Mucosa of rectum (tissue), 2 donors: Measurements from ENCODE around the gene FNIP2.

Experiments
- H3K27ac ChIP-seq, 2 donors: one replicate each; pipeline ENCODE4 v1.7.0; 2013; ENCODE audit warnings: inconsistent platforms in 2 of 2, low read depth in 2 of 2, low read length in 2 of 2
- H3K27me3 ChIP-seq, 2 donors: one replicate each; pipeline ENCODE4 v1.7.0; 2013; ENCODE audit warnings: low read length in 2 of 2; ENCODE audit not compliant: control insufficient read depth in 2 of 2, insufficient read depth in 2 of 2
- H3K36me3 ChIP-seq, 2 donors: one replicate each; pipeline ENCODE4 v1.7.0; 2013; ENCODE audit warnings: low read length in 2 of 2; ENCODE audit not compliant: control insufficient read depth in 2 of 2, insufficient read depth in 2 of 2
- H3K4me1 ChIP-seq, 2 donors: one replicate each; pipeline ENCODE4 v1.7.0; 2013; ENCODE audit warnings: low read length in 2 of 2, mild to moderate bottlenecking in 1 of 2; ENCODE audit not compliant: control insufficient read depth in 2 of 2, insufficient read depth in 2 of 2
- H3K4me3 ChIP-seq, 2 donors: one replicate each; pipeline ENCODE4 v1.7.0; 2013; ENCODE audit warnings: low read length in 2 of 2
- H3K9ac ChIP-seq, 2 donors: one replicate each; pipeline ENCODE4 v1.7.0; 2013; ENCODE audit warnings: low read length in 2 of 2, low read depth in 1 of 2, mild to moderate bottlenecking in 1 of 2
- H3K9me3 ChIP-seq, 2 donors: one replicate each; pipeline ENCODE4 v1.7.0; 2013; ENCODE audit warnings: low read length in 2 of 2; ENCODE audit not compliant: control insufficient read depth in 2 of 2
- donor health status: healthy.
- donor health status: Normal muscosa, but diverticular disease.

Gene FNIP2

DNA sequence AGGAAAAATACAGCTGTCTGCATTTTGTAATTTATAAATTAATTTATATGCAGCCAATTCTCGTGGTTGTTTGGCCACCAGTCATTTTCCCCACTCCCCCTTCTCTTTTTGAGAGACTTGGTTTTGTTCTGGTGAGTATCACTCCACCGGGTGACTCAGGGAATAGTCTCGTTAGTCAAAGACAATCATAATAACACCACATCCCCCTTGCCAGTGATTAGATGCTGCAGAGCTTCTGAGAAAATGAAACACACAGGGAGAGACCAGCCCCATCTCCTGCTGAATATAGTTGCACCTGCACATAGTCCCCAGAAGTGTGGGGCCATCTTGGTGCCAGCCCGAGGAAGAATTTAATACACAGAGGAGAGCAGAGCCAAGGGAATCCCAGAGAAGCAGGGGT, 8.0 kb upstream of the FNIP2 start:
- H3K4me1 ChIP-seq = no peaks in the 10 kb centered on the region
- no peak overlapping the region for H3K27ac ChIP-seq
- H3K27me3 ChIP-seq = no peaks in the 10 kb centered on the region
- no peak overlapping the region for H3K9ac ChIP-seq
- H3K9me3 ChIP-seq = no peaks in the 10 kb centered on the region
- H3K36me3 ChIP-seq = no peaks in the 10 kb centered on the region
- H3K4me3 ChIP-seq = no peak overlapping the region

DNA sequence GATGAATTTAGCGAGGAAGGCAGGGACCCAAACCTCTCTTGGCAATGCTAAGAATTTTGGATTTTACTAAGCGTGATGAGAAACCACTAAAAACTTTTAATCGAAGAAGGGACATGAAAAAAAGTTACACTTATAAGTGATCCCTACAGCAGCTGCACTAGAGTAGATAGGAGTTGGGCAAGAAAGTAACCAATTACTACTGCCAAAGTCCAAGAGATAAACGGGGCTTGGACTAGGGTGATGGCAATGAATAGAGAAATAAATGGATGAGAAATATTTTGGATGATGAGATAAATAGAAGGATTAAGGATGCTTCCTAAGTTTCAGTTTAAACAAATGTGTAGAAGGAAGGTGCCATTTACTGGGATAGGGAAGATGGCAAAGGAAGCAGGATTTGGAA, 6.3 kb upstream of the FNIP2 start:
- H3K9ac ChIP-seq = no peak overlapping the region
- no peak overlapping the region for H3K4me3 ChIP-seq
- no peaks in the 10 kb centered on the region for H3K9me3 ChIP-seq
- H3K27ac ChIP-seq = no peak overlapping the region
- H3K27me3 ChIP-seq = no peaks in the 10 kb centered on the region
- peaks cover 0 to 2% of the 10 kb centered on the region in 2 donors for H3K4me1 ChIP-seq
- H3K36me3 ChIP-seq = no peaks in the 10 kb centered on the region

DNA sequence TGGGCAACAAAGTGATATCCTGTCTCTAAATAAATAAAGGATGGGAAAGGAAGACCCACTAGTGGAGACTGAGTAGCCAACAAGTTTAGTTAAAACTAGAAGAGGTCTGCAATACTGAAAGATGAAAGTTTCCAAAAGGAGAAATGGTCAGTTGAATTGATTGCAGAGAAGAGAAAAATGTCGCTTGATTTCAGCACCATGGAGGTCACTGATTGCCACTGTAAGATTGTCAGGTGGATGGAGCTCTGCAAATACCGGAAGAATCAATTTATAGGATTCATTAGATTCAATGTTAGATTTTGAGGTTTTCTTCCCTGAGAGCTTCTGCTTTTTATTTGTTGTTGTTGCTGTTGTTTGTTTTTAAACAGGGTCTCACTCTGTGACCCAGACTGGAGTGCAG, 5.4 kb upstream of the FNIP2 start:
- Histone ChIP-seq H3K9me3 (no peaks in the 10 kb centered on the region), H3K9ac (no peak overlapping the region), H3K27ac (no peak overlapping the region), H3K4me1 (peaks cover 0 to 8% of the 10 kb centered on the region in 2 donors), H3K4me3 (no peak overlapping the region), H3K36me3 (no peaks in the 10 kb centered on the region), H3K27me3 (no peaks in the 10 kb centered on the region)

DNA sequence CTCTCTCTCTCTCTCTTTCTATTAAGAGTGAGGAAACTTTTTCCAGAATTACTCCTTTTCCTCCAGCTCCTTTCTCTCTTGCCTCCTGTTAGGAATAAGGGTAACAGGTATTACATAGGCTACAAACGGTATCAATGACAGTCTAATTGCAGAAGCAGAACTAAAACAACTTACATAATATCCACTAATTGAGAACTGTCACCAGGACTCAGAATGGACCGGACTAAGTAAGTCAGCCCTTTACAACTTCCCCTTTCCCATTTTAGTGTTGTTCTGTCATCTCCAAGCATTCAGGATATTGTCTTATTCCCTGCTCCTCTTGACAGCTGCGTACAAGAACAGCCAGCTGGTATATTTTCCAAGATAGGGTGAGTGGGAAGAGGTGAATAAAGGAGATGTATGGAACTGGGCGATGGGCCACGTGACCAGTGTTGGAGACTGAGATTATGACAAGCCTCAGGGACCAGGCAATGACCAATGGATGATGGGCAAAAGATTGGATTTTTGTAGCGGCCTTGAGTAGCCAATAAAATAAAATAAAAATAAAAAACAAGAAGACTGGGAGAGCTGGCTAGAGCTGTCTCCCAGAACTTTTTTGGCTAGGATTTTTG, 2.3 kb upstream of the FNIP2 start:
- Histone ChIP-seq H3K9ac (no peak overlapping the region), H3K4me3 (no peak overlapping the region), H3K9me3 (no peaks in the 10 kb centered on the region), H3K27ac (no peak overlapping the region), H3K36me3 (no peaks in the 10 kb centered on the region), H3K4me1 (peaks cover 6 to 21% of the 10 kb centered on the region in 2 donors), H3K27me3 (no peaks in the 10 kb centered on the region)

DNA sequence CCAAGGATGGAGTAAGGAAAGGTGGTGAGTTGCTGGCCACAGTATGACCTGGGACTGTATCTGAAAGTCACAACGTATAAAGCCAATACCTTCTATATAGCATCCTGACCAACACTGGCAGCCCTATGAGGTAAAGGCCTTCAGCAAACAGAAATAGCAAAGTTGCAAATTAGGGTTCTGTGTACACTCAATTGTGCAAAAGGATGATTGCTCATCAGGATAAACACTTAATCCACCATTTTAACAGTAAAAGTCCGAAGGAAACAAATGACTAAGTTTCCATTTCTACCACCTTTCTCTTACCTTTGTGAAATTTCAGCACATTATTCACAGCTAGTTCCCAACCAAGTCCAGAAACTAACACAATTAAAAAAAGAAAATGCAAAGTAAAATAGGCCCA, 1.4 kb upstream of the FNIP2 start:
- H3K4me3 ChIP-seq = no peak overlapping the region
- H3K4me1 ChIP-seq = peaks cover 8 to 30% of the 10 kb centered on the region in 2 donors
- H3K9me3 ChIP-seq = no peaks in the 10 kb centered on the region
- no peak overlapping the region for H3K27ac ChIP-seq
- no peaks in the 10 kb centered on the region for H3K27me3 ChIP-seq
- no peaks in the 10 kb centered on the region for H3K36me3 ChIP-seq
- no peak overlapping the region for H3K9ac ChIP-seq

DNA sequence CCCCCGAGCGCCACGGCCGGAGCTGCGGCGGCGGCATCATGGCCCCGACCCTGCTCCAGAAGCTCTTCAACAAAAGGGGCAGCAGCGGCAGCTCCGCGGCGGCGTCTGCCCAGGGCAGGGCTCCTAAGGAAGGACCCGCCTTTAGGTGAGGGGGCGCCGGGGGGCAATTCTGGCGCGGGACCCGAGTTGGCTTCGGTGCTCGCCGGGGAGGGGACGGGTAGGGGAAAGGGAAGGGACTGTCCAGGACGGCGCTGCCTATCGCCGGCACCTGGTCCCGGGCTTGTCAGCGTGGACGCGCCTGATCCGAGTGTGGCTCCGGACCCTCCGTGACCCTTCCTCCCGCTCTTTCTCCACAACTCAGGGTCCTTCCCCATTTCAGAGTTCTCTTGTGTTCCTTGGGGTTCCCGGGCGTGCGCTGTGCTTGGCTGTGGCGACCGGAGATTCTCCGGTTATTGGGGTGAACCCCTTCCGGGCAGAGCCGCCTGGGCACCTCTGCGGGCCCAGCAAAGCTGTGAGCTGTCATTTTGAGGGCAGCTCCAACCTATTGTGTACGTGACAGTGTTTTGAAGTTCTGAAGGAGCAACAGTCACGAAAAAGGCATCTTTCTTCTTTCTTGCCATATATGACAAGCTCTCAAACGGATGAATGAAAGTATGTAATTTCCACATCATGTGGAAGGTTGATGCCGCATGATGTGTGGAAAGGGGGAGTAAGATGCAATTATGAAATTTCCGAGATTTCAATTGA, 522 bp downstream of the FNIP2 start:
- H3K27ac ChIP-seq = peak overlapping the region; percentile 77 to 79
- H3K4me1 ChIP-seq = peaks cover 9 to 37% of the 10 kb centered on the region in 2 donors
- H3K36me3 ChIP-seq = no peaks in the 10 kb centered on the region
- no peaks in the 10 kb centered on the region for H3K9me3 ChIP-seq
- H3K27me3 ChIP-seq = no peaks in the 10 kb centered on the region
- H3K9ac ChIP-seq = peak overlapping the region; percentile 84 to 92
- H3K4me3 ChIP-seq = peak overlapping the region; percentile 91 to 93

DNA sequence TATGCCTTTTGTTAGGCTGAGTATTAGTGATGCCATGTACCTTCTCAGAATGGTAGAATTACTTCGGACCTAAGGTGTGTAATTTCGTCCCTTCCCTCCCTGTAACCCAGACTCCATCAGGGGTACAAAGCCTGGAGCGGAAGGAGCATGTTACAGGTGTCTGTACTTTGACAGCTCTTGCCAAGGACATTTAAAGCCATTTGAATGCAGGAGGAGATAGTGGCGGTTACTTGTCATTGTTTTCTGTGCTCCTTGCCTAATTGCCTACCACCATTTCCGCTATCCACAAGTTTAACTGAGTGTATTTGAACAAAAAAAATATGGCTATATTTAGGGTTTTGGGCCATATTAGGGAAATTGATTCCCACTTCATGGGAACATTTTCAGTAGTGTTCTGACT, 1.8 kb downstream of the FNIP2 start:
- peak overlapping the region; percentile 91 to 93 for H3K4me3 ChIP-seq
- H3K27ac ChIP-seq = no peak overlapping the region
- H3K36me3 ChIP-seq = no peaks in the 10 kb centered on the region

DNA sequence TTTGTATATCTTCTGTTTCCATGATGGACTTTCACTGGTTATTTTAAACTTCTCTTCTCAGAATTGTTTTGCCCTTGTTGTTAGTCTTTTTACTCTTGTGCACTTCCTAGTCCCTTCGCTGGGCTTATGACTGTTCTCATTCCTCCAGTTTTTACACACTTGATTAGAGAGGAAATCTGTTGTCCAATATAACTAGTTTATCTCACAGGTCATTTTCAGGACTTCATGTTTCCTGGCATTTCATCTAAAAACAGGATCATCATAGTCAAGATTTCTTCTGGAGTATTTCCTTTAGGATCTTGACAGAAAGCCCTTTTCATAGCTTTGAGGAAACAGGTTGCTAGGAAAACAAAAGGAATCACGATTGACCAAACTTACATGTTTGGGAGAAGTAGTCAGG, 3.0 kb downstream of the FNIP2 start:
- H3K4me3 ChIP-seq = peak overlapping the region in 1 of 2 donors; percentile 0

More for the DNA sequence above, 1.8 kb downstream of the FNIP2 start:
- peaks cover 20 to 48% of the 10 kb centered on the region in 2 donors for H3K4me1 ChIP-seq
- no peaks in the 10 kb centered on the region for H3K27me3 ChIP-seq
- H3K9ac ChIP-seq = peak overlapping the region in 1 of 2 donors; percentile 33
- no peaks in the 10 kb centered on the region for H3K9me3 ChIP-seq

DNA sequence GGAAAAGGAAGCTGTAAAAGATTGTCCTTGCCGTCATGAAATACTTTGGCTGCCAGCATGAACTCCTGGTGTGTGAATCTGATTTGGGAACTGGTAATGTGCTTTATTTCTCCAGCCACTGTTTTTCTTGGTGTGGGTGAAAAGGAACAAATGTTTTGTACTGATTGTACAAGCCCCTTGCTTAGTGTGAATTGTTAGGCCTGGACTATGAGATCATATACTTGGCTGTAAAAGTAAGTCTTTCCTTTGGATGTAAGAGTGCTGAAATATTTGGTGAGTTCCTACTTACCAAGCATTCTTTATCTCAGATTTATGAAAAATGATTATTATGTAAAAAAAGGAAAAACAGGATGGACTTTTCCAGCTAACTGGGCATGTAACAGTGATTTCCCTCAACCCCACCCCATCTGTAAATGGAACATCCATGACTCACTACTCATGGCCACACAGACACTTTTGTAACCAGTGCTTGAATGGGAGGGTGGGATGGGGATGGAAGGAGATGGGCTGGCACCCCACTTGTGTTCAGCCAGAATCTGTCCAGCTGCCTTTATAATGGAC, 6.3 kb downstream of the FNIP2 start:
- Histone ChIP-seq H3K4me3 (no peak overlapping the region), H3K9ac (no peak overlapping the region), H3K27ac (peak overlapping the region; percentile 50 to 62)

More for the DNA sequence above, 3.0 kb downstream of the FNIP2 start:
- no peaks in the 10 kb centered on the region for H3K36me3 ChIP-seq
- H3K27me3 ChIP-seq = no peaks in the 10 kb centered on the region
- no peaks in the 10 kb centered on the region for H3K9me3 ChIP-seq
- peak overlapping the region in 1 of 2 donors; percentile 33 for H3K9ac ChIP-seq
- peaks cover 20 to 53% of the 10 kb centered on the region in 2 donors for H3K4me1 ChIP-seq
- H3K27ac ChIP-seq = peak overlapping the region; percentile 7 to 56

DNA sequence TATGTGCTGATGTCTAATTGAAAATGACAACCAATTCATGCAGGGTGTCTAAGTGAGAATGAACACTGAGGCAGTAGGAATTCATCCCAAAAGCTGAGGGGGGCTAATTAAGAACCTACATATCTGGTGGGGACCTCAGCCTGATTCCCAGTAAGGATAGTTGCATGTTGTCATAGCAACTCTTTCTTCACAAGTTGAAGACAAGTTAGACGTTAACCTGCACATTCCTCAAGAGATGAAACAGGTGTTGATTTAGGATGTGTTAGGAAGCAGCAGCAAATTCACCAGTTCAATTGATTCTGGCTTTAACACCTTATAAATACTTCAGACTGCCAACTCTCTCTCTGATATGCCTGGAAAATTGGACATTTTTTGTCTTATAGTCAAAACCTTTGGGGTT, 7.3 kb downstream of the FNIP2 start:
- no peak overlapping the region for H3K9ac ChIP-seq
- H3K36me3 ChIP-seq = no peaks in the 10 kb centered on the region
- no peak overlapping the region for H3K27ac ChIP-seq
- H3K9me3 ChIP-seq = no peaks in the 10 kb centered on the region
- H3K4me3 ChIP-seq = no peak overlapping the region
- peaks cover 31 to 59% of the 10 kb centered on the region in 2 donors for H3K4me1 ChIP-seq
- no peaks in the 10 kb centered on the region for H3K27me3 ChIP-seq

More for the DNA sequence above, 6.3 kb downstream of the FNIP2 start:
- no peaks in the 10 kb centered on the region for H3K36me3 ChIP-seq
- no peaks in the 10 kb centered on the region for H3K27me3 ChIP-seq
- peaks cover 35 to 67% of the 10 kb centered on the region in 2 donors for H3K4me1 ChIP-seq
- no peaks in the 10 kb centered on the region for H3K9me3 ChIP-seq
